GM19372 (cell line): ENCODE results near the gene ALOX12.
"Not testable (repeated sequence)": the region's sequence is repeated elsewhere in the genome, so short reads cannot be mapped to it uniquely, and the experiment has no call there.

ENCODE experiments used
- ATAC-seq: cut with Tn5 transposase; IDR thresholded peaks from one replicate; pipeline ENCODE4 v1.9.1; 2021; ENCODE audit warnings: mild to moderate bottlenecking, low read depth, moderate library complexity; ENCODE audit not compliant: unreplicated experiment

ALOX12 gene, protein sequence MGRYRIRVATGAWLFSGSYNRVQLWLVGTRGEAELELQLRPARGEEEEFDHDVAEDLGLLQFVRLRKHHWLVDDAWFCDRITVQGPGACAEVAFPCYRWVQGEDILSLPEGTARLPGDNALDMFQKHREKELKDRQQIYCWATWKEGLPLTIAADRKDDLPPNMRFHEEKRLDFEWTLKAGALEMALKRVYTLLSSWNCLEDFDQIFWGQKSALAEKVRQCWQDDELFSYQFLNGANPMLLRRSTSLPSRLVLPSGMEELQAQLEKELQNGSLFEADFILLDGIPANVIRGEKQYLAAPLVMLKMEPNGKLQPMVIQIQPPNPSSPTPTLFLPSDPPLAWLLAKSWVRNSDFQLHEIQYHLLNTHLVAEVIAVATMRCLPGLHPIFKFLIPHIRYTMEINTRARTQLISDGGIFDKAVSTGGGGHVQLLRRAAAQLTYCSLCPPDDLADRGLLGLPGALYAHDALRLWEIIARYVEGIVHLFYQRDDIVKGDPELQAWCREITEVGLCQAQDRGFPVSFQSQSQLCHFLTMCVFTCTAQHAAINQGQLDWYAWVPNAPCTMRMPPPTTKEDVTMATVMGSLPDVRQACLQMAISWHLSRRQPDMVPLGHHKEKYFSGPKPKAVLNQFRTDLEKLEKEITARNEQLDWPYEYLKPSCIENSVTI

DNA sequence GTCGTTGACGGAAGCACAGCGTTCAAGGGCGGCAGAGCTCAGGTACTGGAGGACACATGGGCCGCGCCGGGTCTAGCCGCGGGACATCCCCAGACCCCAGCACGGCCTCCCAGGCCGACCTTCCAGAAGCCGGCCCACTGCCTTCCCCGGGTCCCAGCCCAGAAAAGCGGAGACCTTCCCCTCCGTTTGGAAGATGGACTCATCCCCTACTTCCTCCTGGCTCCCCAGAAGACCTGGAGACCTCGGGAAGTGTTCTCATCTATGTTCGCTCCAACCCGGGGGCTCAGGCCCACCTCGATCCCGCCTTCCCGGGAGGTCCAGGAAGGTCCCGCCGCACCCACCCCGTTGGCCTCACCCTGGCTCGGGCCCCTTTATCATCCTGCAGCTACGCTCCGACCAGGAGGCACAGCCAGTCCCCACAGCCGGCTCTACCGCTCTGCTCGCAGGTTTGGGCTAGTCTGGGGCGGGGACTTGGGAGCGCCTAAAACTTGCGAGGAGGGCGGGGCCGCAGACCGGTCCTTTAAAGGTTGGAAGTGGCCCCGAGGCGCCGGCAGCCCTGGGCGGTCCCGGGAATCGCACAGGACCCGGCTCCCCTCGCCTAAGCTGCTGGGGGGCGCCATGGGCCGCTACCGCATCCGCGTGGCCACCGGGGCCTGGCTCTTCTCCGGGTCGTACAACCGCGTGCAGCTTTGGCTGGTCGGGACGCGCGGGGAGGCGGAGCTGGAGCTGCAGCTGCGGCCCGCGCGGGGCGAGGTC, at the start of gene ALOX12:
TSS of gene ALOX12 (plus strand) at position 550 of the 756 bp plus-strand sequence. CDS start at position 619, 69 bp downstream.
- ATAC-seq, result no peak

DNA sequence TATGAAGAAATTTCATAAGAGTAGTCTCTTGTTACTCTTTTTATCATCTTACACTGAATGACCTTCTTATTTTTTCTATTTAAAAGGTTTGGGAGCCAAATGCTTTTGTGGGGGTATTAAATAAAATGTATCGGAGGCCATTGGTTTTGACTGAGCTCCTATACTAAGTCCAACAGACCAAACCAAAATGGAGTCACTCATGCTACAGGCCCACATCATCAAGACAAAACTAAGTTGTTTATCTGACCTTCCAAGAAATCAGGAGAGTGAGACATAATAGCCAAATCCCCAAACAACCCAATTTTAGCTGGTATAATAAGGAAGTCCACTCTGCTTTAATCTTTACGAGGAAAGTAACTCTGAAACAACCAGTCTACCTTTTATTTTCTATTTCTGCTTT, 48.1 kb upstream of the ALOX12 start:
- no peak for ATAC-seq

DNA sequence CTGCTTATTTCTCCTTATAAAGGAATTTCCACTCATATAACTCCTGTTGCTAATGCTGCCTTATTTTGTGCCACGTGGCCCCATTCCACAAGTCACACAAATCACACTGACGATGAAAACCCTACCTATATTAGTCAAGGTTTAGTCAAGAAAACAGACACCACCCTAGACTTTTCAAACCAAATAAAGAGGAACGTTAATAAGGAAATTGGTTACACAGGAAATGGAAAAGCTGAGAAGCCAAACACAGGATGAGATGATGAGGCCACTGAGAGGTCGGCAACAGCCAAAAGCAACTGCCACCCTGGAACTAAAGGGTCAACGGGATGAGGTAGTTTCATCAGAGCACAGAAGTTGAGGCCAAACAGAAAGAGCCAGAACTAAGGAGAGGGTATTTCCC, 47.3 kb upstream of the ALOX12 start:
- no peak for ATAC-seq

DNA sequence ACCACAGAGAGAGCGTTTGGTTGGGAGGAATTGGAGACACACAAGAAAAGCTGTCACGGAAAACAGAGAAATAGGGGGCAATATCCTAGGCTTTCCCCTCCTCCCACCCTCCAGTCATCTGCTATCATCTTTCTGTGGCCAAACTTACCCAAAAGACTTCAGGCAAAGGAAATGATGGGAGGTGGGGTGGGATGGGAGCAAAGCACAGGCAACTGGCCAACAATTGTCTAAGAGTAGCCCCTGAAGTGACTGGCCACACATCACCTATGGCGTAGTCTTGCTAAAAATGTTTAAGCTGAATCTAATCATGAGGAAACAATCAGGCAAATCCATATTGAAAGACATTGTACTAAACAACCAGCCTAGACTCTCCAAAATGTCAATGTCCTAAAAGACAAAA, 46.9 kb upstream of the ALOX12 start:
- no peak for ATAC-seq

DNA sequence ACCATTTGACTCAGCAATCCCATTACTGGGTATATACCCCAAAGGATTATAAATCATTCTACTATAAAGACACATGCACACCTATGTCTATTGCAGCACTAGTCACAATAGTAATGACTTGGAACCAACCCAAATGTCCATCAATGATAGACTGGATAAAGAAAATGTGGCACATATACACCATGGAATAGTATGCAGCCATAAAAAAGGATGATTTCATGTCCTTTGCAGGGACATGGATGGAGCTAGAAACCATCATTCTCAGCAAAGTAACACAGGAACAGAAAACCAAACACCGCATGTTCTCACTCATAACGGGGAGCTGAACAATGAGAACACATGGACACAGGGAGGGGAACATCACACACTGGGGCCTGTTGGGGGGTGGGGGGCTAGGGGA, 44.9 kb upstream of the ALOX12 start:
- ATAC-seq, result not testable (repeated sequence)

DNA sequence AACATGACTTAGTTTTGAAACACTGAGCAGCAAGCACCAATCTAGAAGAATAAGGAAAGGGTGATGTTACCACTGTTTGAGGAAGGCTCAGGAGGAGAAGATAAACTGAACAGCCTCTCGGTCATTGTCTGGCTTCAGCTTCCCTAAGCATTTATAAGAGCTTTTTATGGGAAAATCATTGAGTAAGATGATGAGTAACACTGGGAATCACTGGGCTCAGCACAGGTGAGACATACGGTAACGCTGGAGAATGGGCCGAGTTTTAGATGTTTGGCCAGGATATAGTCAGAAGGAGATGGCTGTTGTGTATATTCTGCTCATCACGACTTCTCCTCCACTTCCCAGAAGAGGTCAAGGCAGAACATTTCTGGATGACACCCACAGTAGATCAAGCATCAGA, 42.2 kb upstream of the ALOX12 start:
- no peak for ATAC-seq

DNA sequence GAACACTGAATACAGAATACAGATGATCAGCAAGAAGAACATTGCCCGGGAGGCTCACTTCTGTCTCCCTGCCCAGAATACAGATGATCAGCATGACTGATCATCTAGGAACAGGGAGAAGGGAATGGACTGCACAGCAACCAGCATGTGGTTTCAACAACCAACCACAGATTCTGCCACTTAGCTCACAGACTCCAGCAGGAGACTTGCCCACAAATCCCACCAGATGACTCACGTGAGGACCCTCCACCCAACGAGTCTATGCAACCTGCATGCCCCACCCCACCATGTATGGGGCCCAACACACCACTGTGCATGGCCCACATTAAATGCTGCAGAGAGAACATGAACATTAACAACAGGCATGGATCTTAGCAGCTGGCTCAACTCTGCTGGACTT, 36.1 kb upstream of the ALOX12 start:
- ATAC-seq, result no peak

DNA sequence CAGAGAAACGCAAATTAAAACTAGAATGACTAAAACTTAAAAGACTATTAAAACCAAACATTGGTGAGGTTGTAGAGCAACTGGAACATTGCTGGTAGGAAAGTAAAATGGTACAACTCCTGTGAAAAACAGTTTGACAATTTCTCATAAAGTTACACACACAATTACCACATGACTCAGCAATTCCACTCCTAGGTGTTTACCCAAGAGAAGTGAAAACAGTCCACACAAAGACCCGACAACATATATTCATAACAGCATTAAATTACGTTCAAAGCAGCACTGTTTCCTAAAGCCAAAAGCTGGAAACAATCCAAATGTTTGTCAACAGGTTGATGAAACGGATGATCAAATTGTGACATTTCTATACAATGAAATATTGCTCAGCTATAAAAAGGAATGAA, 26.5 kb upstream of the ALOX12 start:
- no peak for ATAC-seq

DNA sequence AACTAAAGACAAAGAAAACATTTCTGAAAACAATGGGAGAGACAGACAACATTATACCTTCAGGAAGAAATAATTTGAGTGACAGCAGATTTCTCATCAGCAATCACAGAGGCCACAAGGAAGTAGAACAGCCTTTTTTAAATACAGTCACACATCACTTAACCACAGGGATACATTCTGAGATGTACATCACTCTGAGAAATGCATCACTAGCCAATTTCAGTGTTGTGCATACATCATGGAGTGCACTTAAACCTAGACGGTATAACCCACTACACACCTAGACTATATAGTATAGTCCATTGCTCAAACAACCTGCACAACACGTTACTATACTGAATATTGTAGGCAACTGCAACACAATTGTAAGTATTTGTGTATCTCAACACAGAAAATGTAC, 24.9 kb upstream of the ALOX12 start:
- no peak for ATAC-seq

DNA sequence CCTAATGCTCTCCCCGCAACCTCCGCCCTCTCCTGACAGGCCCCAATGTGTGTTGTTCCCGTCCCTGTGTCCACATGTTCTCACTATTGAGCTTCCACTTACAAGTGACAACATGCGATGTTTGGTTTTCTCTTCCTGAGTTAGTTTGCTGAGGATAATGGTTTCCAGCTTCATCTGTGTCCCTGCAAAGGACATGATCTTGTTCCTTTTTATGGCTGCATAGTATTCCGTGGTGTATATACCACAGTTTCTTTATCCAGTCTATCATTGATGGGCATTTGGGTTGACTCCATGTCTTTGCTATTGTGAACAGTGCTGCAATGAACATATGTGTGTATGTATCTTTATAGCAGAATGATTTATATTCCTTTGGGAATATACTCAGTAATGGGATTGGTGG, 16.4 kb upstream of the ALOX12 start:
- ATAC-seq, result not testable (repeated sequence)

DNA sequence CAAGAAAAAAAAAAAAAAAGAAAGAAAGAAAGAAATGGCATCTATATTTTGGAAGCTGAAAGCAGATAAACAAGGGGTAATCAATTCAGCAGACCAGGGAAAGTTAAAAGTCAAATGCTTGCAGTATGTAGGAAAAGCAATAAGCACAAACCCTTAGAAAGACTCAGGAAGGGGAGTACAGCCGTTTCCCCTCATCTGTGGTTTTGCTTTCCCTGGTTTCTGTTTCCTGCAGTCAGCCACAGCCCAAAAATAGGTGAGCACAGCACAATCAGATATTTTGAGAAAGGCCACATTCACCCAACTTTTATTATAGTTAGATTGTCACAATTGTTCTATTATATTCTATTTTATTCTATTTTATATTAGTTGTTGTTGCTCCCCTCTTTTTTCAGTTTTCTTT, 14.4 kb upstream of the ALOX12 start:
- no peak for ATAC-seq

DNA sequence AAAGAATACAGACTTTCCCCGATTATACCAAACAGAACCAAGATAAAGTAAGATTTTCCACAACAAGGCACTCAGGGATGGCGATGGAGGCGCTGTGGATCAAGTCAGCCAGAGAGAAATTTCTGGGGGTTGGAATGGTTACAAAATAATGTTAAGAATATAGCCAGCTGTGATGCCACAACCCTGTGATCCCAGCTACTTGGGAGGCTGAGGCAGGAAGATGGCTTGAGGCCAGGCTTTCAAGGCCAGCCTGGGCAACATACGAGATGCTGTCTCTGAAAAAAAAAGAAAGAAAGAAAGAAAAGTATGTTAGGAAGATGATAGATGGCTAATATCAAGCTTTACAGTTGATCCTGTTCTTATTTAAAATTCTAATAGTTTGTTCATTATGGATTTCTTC, 10.6 kb upstream of the ALOX12 start:
- ATAC-seq, result no peak

DNA sequence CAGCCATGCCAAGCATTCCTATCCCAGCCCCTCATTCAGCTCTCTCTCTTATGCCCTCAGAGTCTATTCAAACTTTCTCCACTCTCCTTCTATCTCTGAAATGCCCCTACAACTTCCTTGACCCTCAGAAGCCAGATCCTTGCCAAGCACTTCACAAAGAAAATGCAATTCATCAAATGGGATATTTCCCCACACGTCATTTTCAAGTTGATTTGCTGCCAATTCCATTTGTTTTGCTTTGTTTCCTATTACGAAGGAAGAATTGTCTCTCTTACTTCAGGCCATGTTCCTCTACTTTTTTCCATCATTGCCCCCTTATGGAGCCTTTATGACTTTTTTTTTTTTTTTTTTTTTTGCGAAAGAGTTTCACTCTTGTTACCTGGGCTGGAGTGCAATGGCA, 9.2 kb upstream of the ALOX12 start:
- ATAC-seq, result no peak

DNA sequence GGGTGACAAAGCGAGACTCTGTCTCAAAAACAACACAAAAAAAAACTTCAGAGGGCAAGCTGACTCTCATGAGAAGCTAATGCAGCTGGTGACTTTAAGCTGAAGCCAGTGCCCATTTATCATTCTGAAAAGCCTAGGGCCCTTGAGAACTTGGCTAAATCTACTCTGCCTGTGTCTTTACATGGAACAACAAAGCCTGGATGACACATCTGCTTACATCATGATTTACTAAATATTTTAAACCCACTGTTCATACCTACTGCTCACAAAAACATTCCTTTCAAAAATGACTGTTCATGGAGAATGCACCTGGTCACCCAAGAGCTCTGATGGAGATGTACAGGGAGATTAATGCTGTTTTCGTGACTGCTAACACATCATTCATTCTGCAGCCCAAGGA, 6.1 kb upstream of the ALOX12 start:
- ATAC-seq, result no peak

DNA sequence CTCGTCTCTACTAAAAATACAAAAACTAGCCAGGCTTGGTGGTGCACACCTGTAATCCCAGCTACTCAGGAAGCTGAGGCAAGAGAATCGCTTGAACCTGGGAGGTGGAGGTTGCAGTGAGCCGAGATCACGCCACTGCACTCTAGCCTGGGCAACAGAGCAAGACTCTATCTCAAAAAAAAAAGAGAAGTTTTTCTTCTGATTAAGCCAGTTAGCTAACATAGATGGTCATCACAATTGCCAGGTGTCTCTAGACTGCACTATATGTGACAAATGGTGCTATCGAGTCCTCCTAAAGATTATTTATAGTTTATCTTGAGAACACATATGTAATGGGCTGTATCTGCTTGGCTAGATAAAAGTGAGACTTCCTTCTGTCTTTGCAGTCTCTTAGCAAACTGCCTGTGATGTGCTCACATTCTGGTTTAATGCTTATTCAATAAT, 2.2 kb upstream of the ALOX12 start:
- ATAC-seq, result not testable (repeated sequence)

DNA sequence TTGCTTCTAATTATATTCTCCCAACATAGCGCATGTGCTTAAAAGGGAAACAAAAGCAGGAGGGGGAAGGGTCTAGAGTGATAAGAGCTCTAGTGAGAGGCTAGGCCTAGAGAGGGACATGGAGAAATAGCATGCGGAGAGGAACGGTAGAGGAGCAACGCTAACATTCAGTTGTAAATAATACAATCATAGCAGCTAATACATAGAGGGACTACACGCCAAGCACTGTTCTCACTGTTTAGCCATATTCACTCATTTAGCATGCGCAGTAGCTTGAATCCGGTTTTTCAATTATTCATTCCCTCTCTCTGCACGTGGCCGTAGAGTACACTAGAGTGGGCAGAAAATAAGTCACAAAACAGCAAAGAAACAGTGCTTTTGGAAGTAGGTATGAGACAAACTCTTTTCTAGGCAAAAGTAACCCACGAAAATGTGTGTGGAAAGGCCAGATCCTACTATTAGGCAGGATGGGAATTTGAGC, 1.7 kb upstream of the ALOX12 start:
- no peak for ATAC-seq

DNA sequence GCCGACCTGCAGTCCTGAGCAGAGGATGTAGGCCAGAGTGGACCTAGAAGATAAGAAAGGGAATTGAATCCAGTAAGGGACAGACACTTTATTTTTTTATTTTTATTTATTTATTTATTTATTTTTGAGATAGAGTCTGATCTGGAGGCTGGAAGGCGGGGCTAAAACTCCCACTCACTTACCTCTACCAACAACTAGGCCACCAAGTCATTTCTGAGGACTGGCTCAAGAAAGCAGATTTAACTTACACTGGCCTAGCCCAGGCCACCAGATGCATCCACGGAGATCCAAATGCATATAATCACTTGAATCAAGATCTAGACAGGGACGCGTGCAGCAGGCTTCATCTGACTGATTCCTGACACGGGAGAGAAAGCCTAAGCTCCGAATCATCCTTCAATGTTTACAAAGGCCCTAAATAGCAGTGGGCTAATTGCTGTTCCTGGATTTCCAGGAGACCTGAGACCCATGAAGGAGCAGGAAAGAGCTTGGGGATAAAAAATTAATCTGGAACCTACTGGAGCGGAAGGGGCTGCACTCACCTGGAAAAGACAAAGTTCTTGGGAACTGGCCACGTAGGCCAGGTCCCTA, 1.1 kb upstream of the ALOX12 start:
- no peak for ATAC-seq

DNA sequence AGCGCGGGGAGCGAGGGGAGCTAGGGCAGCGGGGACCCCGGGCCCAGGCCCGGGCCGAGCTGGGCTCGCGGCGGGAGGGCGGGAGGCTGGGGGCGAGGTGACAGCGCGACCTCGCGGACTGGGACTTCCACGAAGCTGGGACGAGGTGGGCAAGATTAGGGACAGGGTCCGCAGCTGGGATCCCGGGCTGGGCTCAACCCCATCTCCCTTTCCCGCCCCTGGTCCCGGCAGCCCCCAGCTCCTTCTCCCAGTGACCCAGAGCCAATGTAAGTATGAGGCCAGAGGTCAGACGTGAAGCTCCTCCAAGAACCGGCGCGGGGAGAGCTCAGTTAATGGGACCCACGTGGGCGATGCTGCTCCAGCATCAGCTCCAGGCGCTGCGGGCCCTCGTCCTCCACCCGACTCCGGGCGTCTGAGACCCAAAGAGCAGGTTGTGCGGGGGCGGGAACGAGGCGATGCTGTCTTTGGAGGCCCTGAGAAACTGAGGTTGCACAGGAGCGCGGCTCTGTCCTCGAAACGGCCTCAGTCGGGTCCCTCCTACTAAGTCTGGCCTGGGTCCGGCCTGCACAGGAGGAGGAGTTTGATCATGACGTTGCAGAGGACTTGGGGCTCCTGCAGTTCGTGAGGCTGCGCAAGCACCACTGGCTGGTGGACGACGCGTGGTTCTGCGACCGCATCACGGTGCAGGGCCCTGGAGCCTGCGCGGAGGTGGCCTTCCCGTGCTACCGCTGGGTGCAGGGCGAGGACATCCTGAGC, 585 bp downstream of the ALOX12 start:
- ATAC-seq, result no peak

DNA sequence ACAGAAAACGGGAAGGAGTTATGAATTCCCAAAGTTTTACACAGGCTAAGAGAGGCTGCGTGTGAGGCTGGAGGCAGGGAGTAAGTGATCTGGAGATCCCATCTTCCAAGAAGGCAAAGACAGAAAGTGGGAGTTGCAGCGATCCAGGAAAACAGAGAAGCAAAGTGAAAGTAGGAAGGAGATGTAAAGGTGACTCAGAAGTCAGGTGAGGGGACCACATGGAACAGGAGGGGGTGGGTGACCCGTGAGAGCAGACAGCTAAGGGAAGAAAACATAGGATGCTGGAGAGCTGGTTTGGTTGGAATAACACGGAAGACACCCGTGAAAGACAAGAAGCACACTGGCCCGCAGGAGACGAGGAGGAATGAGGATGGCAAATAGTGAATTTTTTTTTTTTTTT, 1.3 kb downstream of the ALOX12 start:
- no peak for ATAC-seq

DNA sequence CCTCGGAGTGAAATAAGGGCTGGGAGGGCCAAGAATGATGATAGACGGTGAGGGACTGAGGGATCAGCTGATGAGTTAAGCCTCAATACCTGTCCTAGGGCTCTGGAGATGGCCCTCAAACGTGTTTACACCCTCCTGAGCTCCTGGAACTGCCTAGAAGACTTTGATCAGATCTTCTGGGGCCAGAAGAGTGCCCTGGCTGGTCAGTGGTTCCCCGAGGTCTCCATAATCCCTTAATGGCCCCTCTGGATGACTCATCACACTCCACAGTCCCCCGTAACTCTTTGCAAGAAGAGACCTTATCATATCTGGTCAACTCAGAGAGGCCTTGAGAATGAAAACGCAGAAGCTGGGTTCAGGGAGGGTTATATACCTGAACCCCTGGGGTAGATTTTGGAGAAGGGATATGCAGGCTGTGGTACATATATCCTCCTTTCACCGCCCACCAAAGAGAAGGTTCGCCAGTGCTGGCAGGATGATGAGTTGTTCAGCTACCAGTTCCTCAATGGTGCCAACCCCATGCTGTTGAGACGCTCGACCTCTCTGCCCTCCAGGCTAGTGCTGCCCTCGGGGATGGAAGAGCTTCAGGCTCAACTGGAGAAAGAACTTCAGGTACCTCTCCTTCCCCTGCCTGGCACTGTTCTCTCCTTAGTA, 3.1 kb downstream of the ALOX12 start:
- ATAC-seq, result no peak
